Thyroid gland (tissue), 4 donors: ENCODE results near the gene CAMK1.

ENCODE experiments used
- POLR2A ChIP-seq, 2 donors: fragments of 450-650 bp; IDR thresholded peaks; one replicate each; pipeline ENCODE4 v1.6.1; 2017; ENCODE audit warnings: antibody characterized with exemption in 2 of 2, mild to moderate bottlenecking in 2 of 2, moderate library complexity in 1 of 2
- TF ChIP-seq, protein P1 (sequence below), 6 experiments: fragments of 200-600 bp in 3 of 6; fragments of 450-650 bp in 3 of 6; sonication (generic) in 3 of 6; IDR thresholded peaks; one replicate each; pipeline ENCODE4 v1.5.1; 2016 to 2019; ENCODE audit warnings: antibody characterized with exemption in 6 of 6, mild to moderate bottlenecking in 2 of 6, inconsistent platforms in 1 of 6, moderate library complexity in 1 of 6

DNA sequence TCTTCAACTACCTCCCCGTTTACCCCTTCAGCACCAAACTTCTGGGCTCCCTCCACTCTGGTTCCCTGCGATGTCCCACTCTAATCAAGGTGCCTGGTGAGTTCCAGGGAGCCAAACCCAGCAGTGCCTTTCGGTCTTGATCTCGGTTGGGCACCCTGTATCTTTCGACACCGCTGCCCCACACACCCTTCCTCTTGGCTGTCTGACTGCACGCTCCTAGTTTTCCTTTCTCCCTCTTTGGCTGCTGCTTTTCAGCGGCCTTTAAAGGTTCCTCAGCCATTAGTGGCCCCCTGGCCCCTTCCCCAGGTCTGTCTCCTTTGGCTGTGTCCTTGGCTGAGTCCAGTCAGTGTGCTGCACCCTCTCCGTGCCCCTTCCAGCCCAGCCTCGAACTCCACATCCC lies 41.1 kb upstream of the CAMK1 start:
- TF ChIP-seq, protein P1, sequence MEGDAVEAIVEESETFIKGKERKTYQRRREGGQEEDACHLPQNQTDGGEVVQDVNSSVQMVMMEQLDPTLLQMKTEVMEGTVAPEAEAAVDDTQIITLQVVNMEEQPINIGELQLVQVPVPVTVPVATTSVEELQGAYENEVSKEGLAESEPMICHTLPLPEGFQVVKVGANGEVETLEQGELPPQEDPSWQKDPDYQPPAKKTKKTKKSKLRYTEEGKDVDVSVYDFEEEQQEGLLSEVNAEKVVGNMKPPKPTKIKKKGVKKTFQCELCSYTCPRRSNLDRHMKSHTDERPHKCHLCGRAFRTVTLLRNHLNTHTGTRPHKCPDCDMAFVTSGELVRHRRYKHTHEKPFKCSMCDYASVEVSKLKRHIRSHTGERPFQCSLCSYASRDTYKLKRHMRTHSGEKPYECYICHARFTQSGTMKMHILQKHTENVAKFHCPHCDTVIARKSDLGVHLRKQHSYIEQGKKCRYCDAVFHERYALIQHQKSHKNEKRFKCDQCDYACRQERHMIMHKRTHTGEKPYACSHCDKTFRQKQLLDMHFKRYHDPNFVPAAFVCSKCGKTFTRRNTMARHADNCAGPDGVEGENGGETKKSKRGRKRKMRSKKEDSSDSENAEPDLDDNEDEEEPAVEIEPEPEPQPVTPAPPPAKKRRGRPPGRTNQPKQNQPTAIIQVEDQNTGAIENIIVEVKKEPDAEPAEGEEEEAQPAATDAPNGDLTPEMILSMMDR (IDR thresholded peaks at IDR 0.05) = no peak
- no peak for TF ChIP-seq POLR2A (IDR thresholded peaks at IDR 0.05)
